GM19467 (cell line): Measurements from ENCODE around the gene ABCF2.

Experiments
- ATAC-seq: cut with Tn5 transposase; IDR thresholded peaks from one replicate; pipeline ENCODE4 v1.9.1; 2021; ENCODE audit warnings: mild to moderate bottlenecking, moderate library complexity; ENCODE audit not compliant: unreplicated experiment

Gene ABCF2

GRCh38 chr7:151242159-151243044 is 15.4 kb upstream of the ABCF2 start:
- ATAC-seq: no peak

GRCh38 chr7:151241755-151242096 is 14.7 kb upstream of the ABCF2 start:
- no peak for ATAC-seq

- ATAC-seq: no peak
Measured at GRCh38 chr7:151240942-151241754, 14.1 kb upstream of the ABCF2 start.

- no peak for ATAC-seq
Measured at GRCh38 chr7:151240536-151240935, 13.5 kb upstream of the ABCF2 start.

- no peak for ATAC-seq
Measured at GRCh38 chr7:151239837-151240459, 12.9 kb upstream of the ABCF2 start.

- ATAC-seq: no peak
Measured at GRCh38 chr7:151238924-151239836, 12.2 kb upstream of the ABCF2 start.

- no peak for ATAC-seq
Measured at GRCh38 chr7:151238190-151238810, 11.3 kb upstream of the ABCF2 start.

GRCh38 chr7:151237244-151238189 is 10.5 kb upstream of the ABCF2 start:
- no peak for ATAC-seq

GRCh38 chr7:151236406-151236805 is 9.4 kb upstream of the ABCF2 start:
- ATAC-seq: no peak

GRCh38 chr7:151235091-151235787 is 8.2 kb upstream of the ABCF2 start:
- ATAC-seq: no peak

GRCh38 chr7:151233804-151234203 is 6.8 kb upstream of the ABCF2 start:
- no peak for ATAC-seq

- no peak for ATAC-seq
Measured at GRCh38 chr7:151232917-151233701, 6.1 kb upstream of the ABCF2 start.

GRCh38 chr7:151232091-151232916 is 5.3 kb upstream of the ABCF2 start, which contains the start of gene CHPF2:
CHPF2 (plus strand) TSS chr7:151232483; CDS start chr7:151234012, 1,529 bp downstream.
- peak; percentile 95 for ATAC-seq

GRCh38 chr7:151231080-151231479 is 4.1 kb upstream of the ABCF2 start:
- ATAC-seq: no peak

- no peak for ATAC-seq
Measured at GRCh38 chr7:151229249-151229648, 2.2 kb upstream of the ABCF2 start.

- ATAC-seq: no peak
Measured at GRCh38 chr7:151228024-151228866, 1.2 kb upstream of the ABCF2 start.
